ENCODE results near the gene TSSC4.

TSSC4 gene

GRCh38 chr11:2433106-2433925 lies 32.8 kb downstream of the TSSC4 start:
- TF ChIP-seq CTCF (IDR thresholded peaks at IDR 0.05; ENCODE audit: insufficient read depth, missing control alignments) = no peak
- no peak for FAIRE-seq
- no peak for DNase-seq (ENCODE audit: insufficient read length, low spot score)

- no peak for TF ChIP-seq CTCF (IDR thresholded peaks at IDR 0.05; ENCODE audit: insufficient read depth, missing control alignments)
- DNase-seq (ENCODE audit: insufficient read length, low spot score) = no peak
- FAIRE-seq = no peak
Observed at GRCh38 chr11:2434008-2434407, 33.5 kb downstream of the TSSC4 start.

GRCh38 chr11:2434506-2435255 lies 34.1 kb downstream of the TSSC4 start:
- FAIRE-seq (no peak), DNase-seq (ENCODE audit: insufficient read length, low spot score) (no peak)
- no peak for TF ChIP-seq CTCF (IDR thresholded peaks at IDR 0.05; ENCODE audit: insufficient read depth, missing control alignments)

- FAIRE-seq = no peak
- DNase-seq (ENCODE audit: insufficient read length, low spot score) = no peak
- TF ChIP-seq CTCF (IDR thresholded peaks at IDR 0.05; ENCODE audit: insufficient read depth, missing control alignments) = no peak
Observed at GRCh38 chr11:2435288-2436012, 34.9 kb downstream of the TSSC4 start.

GRCh38 chr11:2436013-2436520 lies 35.5 kb downstream of the TSSC4 start:
- no peak for DNase-seq (ENCODE audit: insufficient read length, low spot score)
- FAIRE-seq = no peak
- TF ChIP-seq CTCF (IDR thresholded peaks at IDR 0.05; ENCODE audit: insufficient read depth, missing control alignments) = no peak

DNA sequence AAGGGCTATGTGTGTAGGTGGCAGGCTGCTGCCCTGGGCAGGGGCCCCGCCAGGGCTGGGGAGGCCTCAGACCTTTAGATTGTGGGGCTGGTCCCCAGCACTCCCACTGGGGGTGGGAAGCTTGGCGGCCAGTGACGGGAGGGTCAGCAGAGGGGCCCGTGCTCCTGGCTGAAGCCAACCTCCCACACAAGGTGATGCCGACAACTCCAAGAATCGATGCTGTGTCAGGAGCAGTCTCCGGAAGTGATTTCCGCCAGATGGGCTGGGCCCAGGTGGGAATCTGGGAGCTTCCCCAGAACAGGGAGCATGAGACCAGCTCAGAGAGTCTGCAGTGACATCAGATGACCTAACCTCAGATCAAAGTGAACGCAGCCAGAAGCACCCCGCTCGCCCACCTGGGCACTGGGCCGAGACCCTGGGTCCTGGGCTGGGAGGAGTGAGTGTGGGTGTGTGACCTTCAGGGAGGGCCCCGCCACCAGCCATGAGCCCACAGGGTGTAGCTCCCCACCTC lies 36.0 kb downstream of the TSSC4 start:
- FAIRE-seq (no peak), DNase-seq (ENCODE audit: insufficient read length, low spot score) (no peak)
- TF ChIP-seq CTCF (IDR thresholded peaks at IDR 0.05; ENCODE audit: insufficient read depth, missing control alignments) = no peak

Measured in D721Med (cell line).